Ishikawa (cell line): ENCODE results near the gene GRHPR.

Experiments
- EP300 ChIP-seq: IDR thresholded peaks from 2 replicates; pipeline ENCODE4 v1.6.1; 2012; ENCODE audit warnings: borderline replicate concordance
- NFIC ChIP-seq: IDR thresholded peaks from 2 replicates; pipeline ENCODE4 v1.6.1; 2012
- REST ChIP-seq: IDR thresholded peaks from 2 replicates; pipeline ENCODE4 v1.6.1; 2012; ENCODE audit warnings: low read depth, mild to moderate bottlenecking

GRCh38 chr9:37419204-37419603 is 3.3 kb upstream of the GRHPR start:
- no peak for TF ChIP-seq REST
- no peak for TF ChIP-seq EP300
- no peak for TF ChIP-seq NFIC
